IMR-90 (cell line): ENCODE measurements around the gene PDIA2.

ENCODE experiments used
- CTCF ChIP-seq: conservative IDR thresholded peaks from 2 replicates; pipeline ENCODE4 v1.5.1; 2012; ENCODE audit warnings: mild to moderate bottlenecking, low read depth, low read length, improper control_type of control experiment
- SMC3 ChIP-seq: fragments of 150-350 bp; IDR thresholded peaks from 2 replicates; pipeline ENCODE4 v1.6.1; 2016; ENCODE audit warnings: low read depth, mild to moderate bottlenecking, antibody characterized with exemption, low read length, moderate library complexity

- TF ChIP-seq CTCF = no peak
- TF ChIP-seq SMC3 = no peak
Measured at GRCh38 chr16:278863-279366, 4.0 kb upstream of the PDIA2 start.
